Activated effector memory CD4-positive, alpha-beta T cell treated with Interleukin-2 at 50 U/mL for 16 hours (primary cell): ENCODE data around the gene ROPN1.

ENCODE experiments used
- DNase-seq: peaks from one replicate; pipeline ENCODE4 v3.0.0-alpha.2; 2020

ROPN1 gene

DNA sequence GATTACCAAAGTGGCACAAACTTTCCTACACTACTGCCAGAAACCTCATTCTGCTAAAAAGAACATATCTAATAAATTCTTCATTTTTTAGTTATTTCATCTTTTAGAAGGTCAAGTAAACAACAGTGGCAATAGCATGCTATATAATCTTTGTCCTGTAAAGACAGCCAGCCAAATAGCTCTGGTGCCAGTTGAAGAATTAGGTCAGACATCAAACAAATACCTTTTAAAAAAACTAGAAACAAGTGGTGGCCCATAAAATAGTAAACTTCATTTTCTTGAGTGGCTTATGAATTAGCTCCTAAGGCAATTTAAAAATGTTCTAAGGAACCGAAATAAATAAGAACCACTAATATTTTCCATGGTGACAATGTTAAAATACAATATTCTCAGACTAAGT is 50.4 kb downstream of the ROPN1 start:
- DNase-seq = no peak

DNA sequence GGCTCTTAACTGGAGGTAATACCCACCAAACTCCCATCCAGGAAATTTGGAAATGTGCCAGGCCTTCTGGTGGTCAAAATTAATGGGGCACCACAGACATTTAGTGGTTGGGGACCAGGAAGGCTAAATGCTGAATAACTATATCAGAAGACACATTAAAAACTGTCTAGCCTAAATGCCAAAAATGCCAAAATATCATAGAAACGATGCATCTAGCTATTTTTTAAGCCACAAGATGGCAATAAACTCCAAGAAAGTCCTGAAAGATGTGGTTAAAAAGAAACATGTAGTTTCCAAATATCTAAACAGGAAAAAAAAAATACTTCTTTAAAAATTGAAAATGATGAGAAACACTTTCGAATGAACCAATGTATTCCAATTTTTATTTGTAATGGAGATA is 50.8 kb downstream of the ROPN1 start:
- DNase-seq = no peak

DNA sequence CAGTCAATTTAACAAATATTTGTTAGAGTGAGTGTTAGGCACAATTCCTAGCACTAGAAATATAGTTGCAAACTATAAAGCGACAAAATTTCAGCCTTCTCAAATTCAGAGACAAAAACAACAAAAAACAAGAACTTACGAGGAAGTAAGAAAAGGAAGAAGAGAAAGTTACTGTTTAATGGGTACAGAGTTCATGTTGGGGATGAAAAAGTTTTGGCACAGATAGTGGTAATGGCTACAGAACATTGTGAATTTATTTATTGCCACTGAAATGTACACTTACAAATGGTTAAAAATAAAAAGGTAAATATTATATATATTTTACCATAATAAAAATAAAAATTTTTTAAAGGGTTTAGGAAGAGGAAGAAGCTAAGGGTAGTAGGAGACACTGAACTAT is 52.2 kb downstream of the ROPN1 start:
- DNase-seq = no peak

DNA sequence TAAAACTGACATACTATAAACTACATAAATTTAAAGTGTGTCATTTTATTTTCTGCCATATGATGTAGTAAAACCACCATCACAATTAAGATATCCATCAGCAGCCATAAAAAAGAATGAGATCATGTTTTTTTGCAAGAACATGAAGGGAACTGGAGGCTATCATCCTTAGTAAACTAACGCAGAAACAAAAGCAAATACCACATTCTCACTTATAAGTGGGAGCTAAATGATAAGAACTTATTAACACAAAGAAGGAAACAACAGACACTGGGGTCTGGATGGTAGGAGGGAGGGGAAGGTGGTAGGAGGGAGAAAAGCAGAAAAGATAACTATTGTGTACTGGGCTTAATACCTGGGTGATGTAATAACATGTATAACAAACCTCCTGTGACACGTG is 55.5 kb downstream of the ROPN1 start:
- DNase-seq = no peak

DNA sequence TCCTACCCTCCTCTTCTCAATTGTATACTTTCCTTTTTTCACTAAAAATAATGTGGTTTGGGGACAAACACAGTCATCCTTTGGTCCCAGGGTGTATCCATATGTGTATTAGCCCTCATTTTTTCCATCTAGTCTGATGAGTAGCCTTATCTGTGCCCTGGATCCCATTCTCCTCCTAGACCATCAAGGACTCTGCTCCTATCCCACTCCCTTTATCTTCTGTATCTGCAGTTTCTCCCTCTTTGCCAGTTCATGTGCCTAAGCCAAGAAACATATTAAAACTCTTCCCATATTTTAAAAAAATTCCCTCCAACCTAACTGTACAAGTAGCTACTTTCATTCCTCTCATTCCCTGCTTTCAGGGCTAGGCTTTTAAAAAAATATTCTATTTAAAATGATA is 56.1 kb downstream of the ROPN1 start:
- no peak for DNase-seq

DNA sequence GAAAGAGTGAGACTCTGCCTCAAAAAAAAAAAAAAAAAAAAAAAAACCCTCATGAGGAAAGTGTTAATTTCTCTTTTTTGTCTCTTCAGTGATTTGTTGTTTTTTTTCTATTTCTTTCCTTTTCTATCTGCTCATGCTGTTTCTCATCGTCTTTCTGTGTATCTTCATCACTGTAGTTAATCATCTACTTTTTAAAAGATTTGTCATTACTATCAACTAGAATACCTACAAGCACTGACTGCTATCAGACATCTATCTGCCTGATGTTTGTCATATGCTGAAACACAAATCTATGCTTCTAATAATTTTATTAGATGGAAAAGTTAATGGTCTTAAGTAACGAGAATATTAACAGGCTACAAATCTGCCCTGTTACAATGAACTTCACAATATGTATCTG is 57.7 kb downstream of the ROPN1 start:
- DNase-seq = no peak

DNA sequence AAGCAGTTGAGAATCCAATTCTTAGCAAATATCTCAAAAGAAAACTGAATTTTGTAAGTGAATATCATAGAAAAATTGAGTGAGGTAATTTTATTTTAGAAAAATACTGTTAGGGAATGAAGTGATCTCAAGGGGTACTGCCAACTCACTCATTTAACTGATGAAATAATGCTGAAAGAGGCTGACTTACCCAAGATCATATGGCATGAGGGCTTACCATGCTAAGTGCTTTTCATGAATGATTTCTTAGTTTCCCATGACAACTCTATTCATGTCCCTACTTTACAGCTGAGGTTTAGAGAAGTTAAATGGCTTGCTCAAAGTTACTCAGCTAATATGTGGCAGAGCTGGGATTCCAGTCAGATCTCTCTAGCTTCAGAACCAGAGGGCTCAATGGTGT is 61.5 kb downstream of the ROPN1 start:
- DNase-seq = no peak

- DNase-seq = no peak
These were observed 62.6 kb downstream of the ROPN1 start for GRCh38 chr3:123929325-123929724.

DNA sequence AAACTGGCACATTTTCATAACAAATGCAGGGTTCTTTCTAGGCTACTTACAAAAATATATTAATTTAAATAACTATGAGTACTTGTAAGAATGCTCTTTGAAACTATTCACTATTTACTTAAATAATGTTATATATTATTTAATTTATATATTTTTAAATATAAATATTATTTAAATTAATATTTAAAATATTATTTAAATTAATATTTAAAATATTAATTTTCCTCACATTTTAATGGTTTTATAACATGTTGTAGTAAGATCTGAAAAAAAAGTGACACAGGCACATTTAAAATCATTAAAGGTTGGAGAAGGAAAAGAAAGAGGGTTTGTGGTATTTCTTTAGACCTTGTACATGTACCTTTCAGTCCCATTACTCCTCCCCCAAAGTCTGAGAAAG is 65.5 kb downstream of the ROPN1 start:
- DNase-seq = no peak

DNA sequence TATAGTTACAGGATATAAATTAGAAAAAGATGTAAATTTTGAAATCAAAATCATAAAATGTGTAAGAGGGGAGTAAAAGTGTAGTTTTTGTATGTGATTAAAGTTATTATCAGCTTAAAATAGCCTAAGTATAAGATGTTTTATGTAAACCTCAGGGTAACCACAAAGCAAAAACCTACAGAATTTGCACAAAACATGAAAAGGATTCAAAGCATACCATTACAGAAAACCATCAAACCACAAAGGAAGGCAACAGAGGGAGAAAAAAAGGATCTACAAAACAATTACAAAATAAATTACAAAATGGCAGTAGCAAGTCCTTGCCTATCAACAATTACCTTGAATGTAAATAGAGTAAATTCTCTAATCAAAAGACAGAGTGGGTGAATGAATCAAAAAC is 71.1 kb downstream of the ROPN1 start:
- no peak for DNase-seq

DNA sequence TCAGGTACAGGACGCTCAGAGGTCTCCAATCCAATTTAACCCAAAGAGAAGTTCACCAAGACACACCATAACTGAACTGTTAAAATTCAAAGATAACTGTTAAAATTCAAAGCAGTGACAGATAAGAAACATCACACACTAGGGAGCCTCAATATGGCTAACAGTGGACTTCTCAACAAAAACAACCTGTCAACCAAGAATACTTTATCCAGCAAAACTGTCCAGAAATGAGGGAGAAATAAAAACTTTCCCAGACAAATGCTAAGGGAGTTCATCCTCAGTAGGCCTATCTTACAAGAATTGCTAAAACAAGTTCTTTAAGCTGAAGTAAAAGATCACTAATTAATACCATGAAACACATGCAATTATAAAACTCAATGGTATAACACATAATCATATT is 71.5 kb downstream of the ROPN1 start:
- DNase-seq = no peak

DNA sequence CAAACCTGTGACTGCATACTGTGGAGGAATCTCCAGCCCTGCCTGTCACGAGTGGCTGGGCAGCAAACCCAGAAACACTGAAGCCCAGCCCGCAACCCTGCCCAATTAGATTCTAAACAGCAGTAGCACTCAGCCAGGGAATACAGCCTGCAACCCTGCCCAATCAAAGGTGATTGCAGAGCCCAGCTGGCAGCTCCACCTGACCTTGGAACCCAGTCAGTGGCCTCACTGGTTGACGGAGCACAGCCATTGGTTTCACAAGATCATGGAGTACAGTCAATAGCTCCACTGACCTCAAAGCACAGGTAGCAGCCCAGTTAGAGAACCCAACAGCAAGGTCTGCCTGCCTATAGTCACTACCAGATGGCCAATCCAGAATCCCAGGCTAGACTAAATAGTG is 72.6 kb downstream of the ROPN1 start:
- DNase-seq = no peak
